Endothelial cell of umbilical vein (primary cell): ENCODE measurements around the gene RAD23B. TPM values are rescaled to one million over a fixed set of nuclear protein-coding genes. Genes with fewer than 3 reads are reported as not detected.

Source experiments
- BruUV-seq: library from RNA; stranded (reverse); fragments of 400-500 nt; replicated peaks from 2 replicates; lab custom pipeline; 2021; lab: Mats Ljungman, UMichigan
- CTCF ChIA-PET: fragments of 300-600, 350-600 bp; sonication (Branson Sonifier 250); formaldehyde crosslinking; loops from one replicate; lab custom pipeline; 2021; ENCODE audit warnings: antibody characterized with exemption, inconsistent platforms; lab: Charles Lee
- POLR2A ChIA-PET: fragments of 300-600, 350-600 bp; sonication (Branson Sonifier 250); formaldehyde crosslinking; loops from one replicate; lab custom pipeline; 2021; ENCODE audit warnings: antibody characterized with exemption, inconsistent platforms; lab: Charles Lee
- DNase-seq: peaks from one replicate; pipeline ENCODE4 v3.0.0-alpha.2; 2011; ENCODE audit warnings: low read depth, low spot score
- FAIRE-seq: peaks from 2 replicates; lab custom pipeline; 2011; peaks lifted over from hg19 to GRCh38; lab: Jason Lieb, UNC
- H2AFZ ChIP-seq: 2 replicates; pipeline ENCODE4 v1.6.0; 2012; ENCODE audit warnings: low read depth, low read length, control low read depth, inconsistent platforms
- H3K27ac ChIP-seq: 2 replicates; pipeline ENCODE4 v1.5.1; 2011; ENCODE audit warnings: low read depth, mild to moderate bottlenecking, control low read depth, low read length, moderate library complexity; ENCODE audit not compliant: insufficient read depth
- H3K27me3 ChIP-seq, 2 experiments: 2 replicates each; pipeline versions ENCODE4 v1.6.0 to v1.6.1; 2011; ENCODE audit warnings: low read length in 2 of 2, mixed read lengths in 1 of 2; ENCODE audit not compliant: control insufficient read depth in 2 of 2, insufficient read depth in 2 of 2
- H3K36me3 ChIP-seq, 2 experiments: 2 replicates in 1 of 2; 3 replicates in 1 of 2; pipeline ENCODE4 v1.5.1; 2011; ENCODE audit warnings: low read length in 2 of 2, mild to moderate bottlenecking in 1 of 2, moderate library complexity in 1 of 2; ENCODE audit not compliant: control insufficient read depth in 2 of 2, insufficient read depth in 2 of 2; ENCODE audit errors: extremely low read depth in 1 of 2
- H3K4me1 ChIP-seq: 3 replicates; pipeline ENCODE4 v1.5.1; 2011; ENCODE audit warnings: mild to moderate bottlenecking, low read length; ENCODE audit not compliant: control insufficient read depth, insufficient read depth; ENCODE audit errors: extremely low read depth
- H3K4me2 ChIP-seq: 2 replicates; pipeline ENCODE4 v1.6.1; 2011; ENCODE audit warnings: low read length, control low read depth, mixed read lengths; ENCODE audit not compliant: insufficient read depth
- H3K4me3 ChIP-seq, 3 experiments: fragments of 200-600 bp in 1 of 3; sonication (generic), shearing (Covaris generic) in 1 of 3; replicated peaks in 1 of 3; 2 replicates each; pipeline ENCODE4 v1.5.1; 2011 to 2016; ENCODE audit warnings: control low read depth in 3 of 3, low read length in 3 of 3, mild to moderate bottlenecking in 2 of 3, inconsistent platforms in 1 of 3, low read depth in 1 of 3, moderate library complexity in 1 of 3; ENCODE audit not compliant: insufficient read depth in 1 of 3
- H3K79me2 ChIP-seq: 2 replicates; pipeline ENCODE4 v1.6.0; 2012; ENCODE audit warnings: low read length, inconsistent platforms; ENCODE audit not compliant: control insufficient read depth, insufficient read depth
- H3K9ac ChIP-seq: replicated peaks from 2 replicates; pipeline ENCODE3; 2011; ENCODE audit warnings: low read length, control low read depth; ENCODE audit not compliant: insufficient read depth; ENCODE audit errors: extremely low read depth
- H3K9me1 ChIP-seq: replicated peaks from 3 replicates; pipeline ENCODE4 v1.6.0; 2011; ENCODE audit warnings: mild to moderate bottlenecking, low read length; ENCODE audit not compliant: control insufficient read depth, insufficient read depth; ENCODE audit errors: extremely low read depth
- H3K9me3 ChIP-seq: replicated peaks from 2 replicates; pipeline ENCODE4 v1.5.1; 2012; ENCODE audit warnings: low read length, inconsistent platforms; ENCODE audit not compliant: control insufficient read depth, insufficient read depth
- H4K20me1 ChIP-seq: replicated peaks from 2 replicates; pipeline ENCODE3; 2011; ENCODE audit warnings: mild to moderate bottlenecking, low read length; ENCODE audit not compliant: control insufficient read depth, insufficient read depth; ENCODE audit errors: extremely low read depth
- EZH2 ChIP-seq: IDR thresholded peaks from 2 replicates; pipeline ENCODE4 v1.6.1; 2012; ENCODE audit warnings: borderline replicate concordance, low read depth, mild to moderate bottlenecking, moderate library complexity, low read length, inconsistent platforms; ENCODE audit not compliant: severe bottlenecking
- FOS ChIP-seq: IDR thresholded peaks from 2 replicates; pipeline ENCODE4 v1.6.1; 2011; ENCODE audit warnings: mild to moderate bottlenecking, low read length, moderate library complexity, borderline replicate concordance; ENCODE audit not compliant: insufficient read depth
- GATA2 ChIP-seq: IDR thresholded peaks from 2 replicates; pipeline ENCODE4 v1.7.0; 2011; ENCODE audit warnings: low read depth, mild to moderate bottlenecking, moderate library complexity, mixed read lengths, low read length; ENCODE audit not compliant: insufficient read length, insufficient read depth
- JUN ChIP-seq: IDR thresholded peaks from 2 replicates; pipeline ENCODE4 v1.6.1; 2011; ENCODE audit warnings: borderline replicate concordance, low read depth; ENCODE audit not compliant: insufficient read length, insufficient read depth
- MYC ChIP-seq: IDR thresholded peaks from one replicate; pipeline ENCODE4 v1.6.1; 2011; ENCODE audit warnings: mild to moderate bottlenecking, low read depth, low read length
- POLR2A ChIP-seq: IDR thresholded peaks from 2 replicates; pipeline ENCODE4 v1.6.1; 2012; ENCODE audit warnings: low read depth, mild to moderate bottlenecking, control low read depth, low read length
- POLR2AphosphoS5 ChIP-seq: IDR thresholded peaks from 2 replicates; pipeline ENCODE4 v1.6.1; 2012; ENCODE audit warnings: low read depth, mild to moderate bottlenecking, control low read depth, low read length, moderate library complexity; ENCODE audit not compliant: insufficient read depth
- dilution Hi-C: fragments of 300-500 bp; cut with MboI; formaldehyde crosslinking; loops from one replicate; pipeline ENCODE4 v1.15.0; 2019; ENCODE audit warnings: low sequenced_read_pairs; ENCODE audit not compliant: extremely low pct_ligation_motif_present
- intact Hi-C: fragments of 100-400 bp; cut with micrococcal nuclease; formaldehyde crosslinking; loops from one replicate; pipeline ENCODE4 v1.10.0; 2022
- polyA plus RNA-seq, 4 experiments: library from polyadenylated mRNA; depleted of rRNA in 3 of 4; stranded (reverse) in 3 of 4; unstranded in 1 of 4; fragments of >200 nt; gene quantifications; 2 replicates each; pipeline versions ENCODE4 v1.2.1 to v1.2.3, GENCODE V29; 2011 to 2012; ENCODE audit warnings: missing spikeins in 1 of 4
- total RNA-seq: library from RNA; stranded (reverse); gene quantifications from 2 replicates; pipeline ENCODE4 v1.2.3, GENCODE V29; 2021
- TF ChIP-seq, protein P1 (sequence below): IDR thresholded peaks from 2 replicates; pipeline ENCODE4 v1.6.1; 2011; ENCODE audit not compliant: insufficient read depth, insufficient read length
- TF ChIP-seq, protein P2 (sequence below), 2 donors: IDR thresholded peaks; 1 replicate in 1 of 2; 2 replicates in 1 of 2; pipeline ENCODE4 v1.5.1; 2011; ENCODE audit warnings: low read length in 2 of 2, mild to moderate bottlenecking in 2 of 2, moderate library complexity in 2 of 2, control low read depth in 1 of 2, inconsistent platforms in 1 of 2, low read depth in 1 of 2; ENCODE audit not compliant: insufficient read depth in 1 of 2; ENCODE audit errors: extremely low read depth in 1 of 2

The RAD23B gene
- total and polyA plus RNA-seq, 2 donors (not counting 3 experiments of a cell fraction or from before 2014, with no cell fraction given): 63.8 to 100 TPM

DNA sequence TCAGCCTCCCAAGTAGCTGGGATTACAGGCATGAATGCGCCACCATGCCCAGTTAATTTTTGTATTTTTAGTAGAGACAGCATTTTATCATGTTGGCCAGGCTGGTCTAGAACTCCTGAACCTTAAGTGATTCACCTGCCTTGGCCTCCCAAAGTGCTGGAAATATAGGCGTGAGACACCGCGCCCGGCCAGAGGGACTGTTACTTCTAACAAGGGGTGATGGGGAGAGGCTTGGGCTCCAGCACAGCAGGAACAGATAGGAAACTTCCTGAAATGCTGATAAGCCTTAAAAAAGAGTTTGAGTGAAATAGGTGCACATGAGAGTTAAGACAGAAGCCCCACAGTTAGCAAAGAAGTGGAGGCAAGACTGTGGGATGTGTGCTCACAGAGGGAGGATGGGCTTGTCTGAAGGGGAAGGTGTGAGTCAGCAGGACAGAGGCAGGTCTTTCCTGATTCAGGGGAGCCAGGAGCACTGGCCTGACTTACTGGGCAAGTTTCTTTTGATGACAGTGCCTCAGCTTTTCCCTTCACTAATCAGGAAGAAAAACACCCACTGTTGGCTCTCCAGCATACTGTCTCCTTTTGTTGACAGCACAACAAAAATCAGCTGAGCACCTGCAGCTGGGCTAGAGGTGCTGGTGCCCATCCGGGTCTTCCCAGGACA, 68.4 kb downstream of the RAD23B start:
- H3K4me2 ChIP-seq: no peak overlapping the region
- H3K9ac ChIP-seq: no peak overlapping the region
- no TSS peak for BruUV-seq
- no peak overlapping the region for H3K27ac ChIP-seq
- peaks cover 0 to 4% of the 10 kb centered on the region in 2 experiments for H3K27me3 ChIP-seq
- H2AFZ ChIP-seq: no peak overlapping the region
- dilution Hi-C loops: no loop called here
- no peaks in the 10 kb centered on the region for H3K4me1 ChIP-seq
- H4K20me1 ChIP-seq: no peaks in the 10 kb centered on the region
- no peak overlapping the region for H3K4me3 ChIP-seq
- no peaks in the 10 kb centered on the region for H3K79me2 ChIP-seq
- intact Hi-C loops: no loop called here
- ChIA-PET POLR2A (no interaction called here), CTCF (interaction anchor here (2.0 kb wide), 1 partner anchor 10 kb away, joined by 10 read pairs; no protein-coding TSS in a partner anchor)
- no peaks in the 10 kb centered on the region for H3K36me3 ChIP-seq
- H3K9me1 ChIP-seq: no peaks in the 10 kb centered on the region
- TF ChIP-seq POLR2A (no peak), FOS (no peak), POLR2AphosphoS5 (no peak), EZH2 (no peak), JUN (no peak), GATA2 (no peak), MYC (no peak)
- TF ChIP-seq, protein P1, sequence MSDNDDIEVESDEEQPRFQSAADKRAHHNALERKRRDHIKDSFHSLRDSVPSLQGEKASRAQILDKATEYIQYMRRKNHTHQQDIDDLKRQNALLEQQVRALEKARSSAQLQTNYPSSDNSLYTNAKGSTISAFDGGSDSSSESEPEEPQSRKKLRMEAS: no peak
- TF ChIP-seq, protein P2, sequence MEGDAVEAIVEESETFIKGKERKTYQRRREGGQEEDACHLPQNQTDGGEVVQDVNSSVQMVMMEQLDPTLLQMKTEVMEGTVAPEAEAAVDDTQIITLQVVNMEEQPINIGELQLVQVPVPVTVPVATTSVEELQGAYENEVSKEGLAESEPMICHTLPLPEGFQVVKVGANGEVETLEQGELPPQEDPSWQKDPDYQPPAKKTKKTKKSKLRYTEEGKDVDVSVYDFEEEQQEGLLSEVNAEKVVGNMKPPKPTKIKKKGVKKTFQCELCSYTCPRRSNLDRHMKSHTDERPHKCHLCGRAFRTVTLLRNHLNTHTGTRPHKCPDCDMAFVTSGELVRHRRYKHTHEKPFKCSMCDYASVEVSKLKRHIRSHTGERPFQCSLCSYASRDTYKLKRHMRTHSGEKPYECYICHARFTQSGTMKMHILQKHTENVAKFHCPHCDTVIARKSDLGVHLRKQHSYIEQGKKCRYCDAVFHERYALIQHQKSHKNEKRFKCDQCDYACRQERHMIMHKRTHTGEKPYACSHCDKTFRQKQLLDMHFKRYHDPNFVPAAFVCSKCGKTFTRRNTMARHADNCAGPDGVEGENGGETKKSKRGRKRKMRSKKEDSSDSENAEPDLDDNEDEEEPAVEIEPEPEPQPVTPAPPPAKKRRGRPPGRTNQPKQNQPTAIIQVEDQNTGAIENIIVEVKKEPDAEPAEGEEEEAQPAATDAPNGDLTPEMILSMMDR (IDR thresholded peaks at IDR 0.05; ENCODE audit: extremely low read depth in 1 of 2, insufficient read depth in 1 of 2, low read depth in 1 of 2, low read length in 2 of 2): no peak
- H3K9me3 ChIP-seq: no peaks in the 10 kb centered on the region
- no peak for DNase-seq
- FAIRE-seq: no peak
